Retinal pigment epithelial cell (primary cell): ENCODE measurements around the gene QSER1.
"Not testable (repeated sequence)": the region's sequence is repeated elsewhere in the genome, so short reads cannot be mapped to it uniquely, and the experiment has no call there.

Experiments
- DNase-seq: peaks from one replicate; pipeline ENCODE4 v3.0.0-alpha.2; 2010; ENCODE audit warnings: low read depth
- H3K4me3 ChIP-seq: 2 replicates; pipeline ENCODE4 v1.5.1; 2011; ENCODE audit warnings: mild to moderate bottlenecking, low read length, control low read depth, moderate library complexity
- TF ChIP-seq, protein P1 (sequence below): conservative IDR thresholded peaks from 2 replicates; pipeline ENCODE4 v1.5.1; 2011; ENCODE audit warnings: low read depth, low read length, control low read depth, inconsistent platforms

Gene QSER1

DNA sequence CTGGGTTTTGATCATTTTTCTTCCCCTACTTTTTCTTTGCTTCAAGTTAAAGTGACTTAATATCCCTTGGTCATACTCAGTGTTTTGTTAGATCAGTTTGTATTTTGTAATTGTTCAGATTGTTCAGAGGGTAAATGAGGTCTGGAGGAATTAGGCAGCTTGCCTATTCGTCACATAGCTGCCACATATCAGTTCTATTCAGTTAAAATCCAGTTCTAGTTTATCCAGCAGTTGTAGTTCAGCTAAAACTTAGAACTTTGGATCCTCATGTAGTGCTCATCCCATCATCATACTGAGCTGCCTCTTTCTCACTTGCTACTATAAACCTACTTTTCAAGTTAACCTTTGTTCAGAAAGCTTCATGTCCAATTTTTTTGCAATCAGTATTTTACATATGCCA lies 75.9 kb downstream of the QSER1 start:
- DNase-seq, result no peak
- TF ChIP-seq, protein P1, sequence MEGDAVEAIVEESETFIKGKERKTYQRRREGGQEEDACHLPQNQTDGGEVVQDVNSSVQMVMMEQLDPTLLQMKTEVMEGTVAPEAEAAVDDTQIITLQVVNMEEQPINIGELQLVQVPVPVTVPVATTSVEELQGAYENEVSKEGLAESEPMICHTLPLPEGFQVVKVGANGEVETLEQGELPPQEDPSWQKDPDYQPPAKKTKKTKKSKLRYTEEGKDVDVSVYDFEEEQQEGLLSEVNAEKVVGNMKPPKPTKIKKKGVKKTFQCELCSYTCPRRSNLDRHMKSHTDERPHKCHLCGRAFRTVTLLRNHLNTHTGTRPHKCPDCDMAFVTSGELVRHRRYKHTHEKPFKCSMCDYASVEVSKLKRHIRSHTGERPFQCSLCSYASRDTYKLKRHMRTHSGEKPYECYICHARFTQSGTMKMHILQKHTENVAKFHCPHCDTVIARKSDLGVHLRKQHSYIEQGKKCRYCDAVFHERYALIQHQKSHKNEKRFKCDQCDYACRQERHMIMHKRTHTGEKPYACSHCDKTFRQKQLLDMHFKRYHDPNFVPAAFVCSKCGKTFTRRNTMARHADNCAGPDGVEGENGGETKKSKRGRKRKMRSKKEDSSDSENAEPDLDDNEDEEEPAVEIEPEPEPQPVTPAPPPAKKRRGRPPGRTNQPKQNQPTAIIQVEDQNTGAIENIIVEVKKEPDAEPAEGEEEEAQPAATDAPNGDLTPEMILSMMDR, result no peak
- H3K4me3 ChIP-seq, result no peak overlapping the region

DNA sequence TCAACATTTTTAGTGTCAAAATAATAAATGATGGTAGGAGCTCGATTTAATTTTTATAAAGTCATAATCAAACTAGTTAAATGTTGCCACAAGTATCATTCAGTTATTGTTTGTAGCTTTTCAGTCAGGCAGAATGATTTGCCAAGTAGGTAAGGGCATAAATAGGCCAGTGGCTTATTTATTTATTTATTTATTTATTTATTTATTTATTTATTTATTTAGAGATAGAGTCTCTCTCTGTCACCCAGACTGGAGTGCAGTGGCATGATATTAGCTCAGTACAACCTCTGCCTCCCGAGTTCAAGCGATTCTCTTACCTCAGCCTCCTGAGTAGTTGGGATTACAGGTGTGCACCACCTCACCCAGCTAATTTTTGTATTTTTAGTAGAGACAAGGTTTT lies 79.6 kb downstream of the QSER1 start:
- H3K4me3 ChIP-seq, DNase-seq: not testable (repeated sequence)

DNA sequence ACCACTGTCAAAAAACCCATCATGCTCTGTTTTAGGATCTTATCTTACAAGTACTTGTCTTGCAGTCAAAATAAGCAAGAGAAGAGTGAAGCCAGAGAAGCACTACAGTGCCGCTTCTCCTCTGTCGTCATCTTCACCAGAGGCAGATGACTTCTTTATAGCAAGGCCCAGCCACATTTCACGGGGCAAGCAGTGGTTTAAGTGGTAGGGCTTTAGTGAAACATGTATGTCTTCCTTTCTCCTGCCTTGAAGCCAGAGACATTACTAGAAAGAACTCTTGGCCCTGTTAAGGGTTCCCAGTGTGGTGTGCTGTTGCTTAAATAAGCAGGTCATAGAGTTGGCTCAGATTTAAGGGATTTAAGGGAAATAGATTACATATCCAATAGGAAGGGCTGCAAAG lies 80.2 kb downstream of the QSER1 start:
- TF ChIP-seq, protein P1, result no peak
- no peak for DNase-seq
- H3K4me3 ChIP-seq, result no peak overlapping the region

DNA sequence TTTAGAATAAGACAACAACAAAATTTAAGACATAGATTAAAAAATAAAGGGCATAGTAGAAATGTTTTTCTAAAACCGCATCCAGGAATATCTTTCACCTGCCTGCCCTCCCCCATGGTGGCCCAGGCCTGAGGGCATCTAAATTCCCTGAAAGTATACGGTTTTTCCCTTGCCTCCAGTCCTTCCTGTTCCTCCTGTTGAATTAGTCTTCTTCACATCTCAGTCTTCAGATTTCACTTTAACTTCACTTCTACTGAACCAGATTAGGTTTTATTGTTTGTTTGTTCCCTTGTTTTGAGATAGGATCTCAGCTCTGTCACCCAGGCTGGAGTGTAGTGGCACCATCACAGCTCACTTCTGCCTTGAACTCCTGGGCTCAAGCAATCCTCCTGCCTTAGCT lies 90.0 kb downstream of the QSER1 start:
- no peak overlapping the region for H3K4me3 ChIP-seq
- DNase-seq, result no peak
- TF ChIP-seq, protein P1, result no peak

DNA sequence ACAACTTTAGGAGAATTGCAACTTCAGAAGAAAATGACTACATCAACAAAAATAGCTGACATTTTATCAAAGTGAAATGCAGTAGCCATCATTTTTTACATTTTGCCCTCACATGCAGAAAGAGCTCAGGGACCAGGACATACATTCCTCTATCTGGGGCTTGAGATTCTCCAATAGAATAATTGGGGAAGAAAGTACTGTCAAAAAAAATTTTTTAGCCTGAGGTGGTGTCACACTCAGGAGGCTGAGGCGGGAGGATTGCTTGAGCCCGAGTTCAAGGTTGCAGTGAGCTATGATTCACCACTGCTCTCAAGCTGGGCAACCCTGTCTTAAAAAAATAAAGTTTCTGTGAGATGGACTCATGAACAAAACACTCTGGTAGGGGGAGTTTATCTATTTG lies 90.9 kb downstream of the QSER1 start:
- TF ChIP-seq, protein P1, result no peak
- no peak overlapping the region for H3K4me3 ChIP-seq
- DNase-seq, result no peak

DNA sequence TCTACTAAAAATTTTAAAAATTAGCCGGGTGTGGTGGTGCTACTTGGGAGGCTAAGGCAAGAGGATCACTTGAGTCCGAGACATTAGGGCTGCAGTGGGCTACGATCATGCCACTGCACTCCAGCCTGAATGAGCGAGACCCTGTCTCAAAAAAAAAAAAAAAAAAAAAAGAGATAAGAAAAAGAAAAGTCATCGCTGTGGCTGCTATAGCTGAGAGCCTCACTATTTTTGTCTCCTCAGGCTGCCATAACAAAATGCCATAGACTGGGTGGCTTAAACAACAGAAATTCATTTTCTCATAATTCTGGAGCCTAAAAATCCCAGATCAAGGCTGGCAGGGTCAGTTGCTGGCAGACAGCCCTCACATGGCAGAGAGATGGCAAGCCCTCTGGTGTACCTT lies 93.0 kb downstream of the QSER1 start:
- DNase-seq, result no peak
- TF ChIP-seq, protein P1, result no peak
- no peak overlapping the region for H3K4me3 ChIP-seq

DNA sequence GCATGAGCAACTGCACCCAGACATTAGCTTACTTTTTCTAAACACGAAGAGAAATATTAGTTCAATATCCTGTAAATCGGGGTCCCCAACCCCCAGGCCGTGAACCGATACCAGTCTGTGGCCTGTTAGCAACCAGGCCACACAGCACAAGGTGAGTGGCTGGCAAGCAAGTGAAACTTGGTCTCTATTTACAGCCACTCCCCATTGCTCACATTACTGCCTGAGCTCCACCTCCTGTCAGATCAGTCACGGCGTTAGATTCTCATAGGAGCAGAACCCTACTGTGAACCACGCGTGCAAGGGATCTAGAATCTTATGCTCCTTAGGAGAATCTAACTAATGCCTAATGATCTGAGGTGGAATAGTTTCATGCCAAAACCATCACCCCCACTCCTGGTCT lies 95.2 kb downstream of the QSER1 start:
- DNase-seq, result no peak
- TF ChIP-seq, protein P1, result no peak

DNA sequence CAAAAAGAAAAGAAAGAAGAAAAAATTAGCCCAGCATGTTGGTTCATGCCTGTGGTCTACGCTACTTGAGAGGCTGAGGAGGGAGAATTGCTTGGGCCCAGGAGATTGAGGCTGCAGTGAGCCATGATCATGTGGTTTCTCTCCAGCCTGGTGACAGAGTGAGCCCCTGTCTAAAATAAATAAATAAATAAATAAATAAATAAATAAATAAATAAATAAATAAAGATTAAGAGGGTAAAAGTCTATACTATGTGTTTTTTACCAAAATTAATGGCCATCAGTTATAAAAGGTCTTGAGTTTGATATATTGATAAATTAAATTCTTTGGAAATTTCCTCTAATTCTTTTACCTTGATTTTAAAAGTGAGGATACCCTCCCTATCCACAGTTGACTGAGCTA lies 97.9 kb downstream of the QSER1 start:
- H3K4me3 ChIP-seq, result no peak overlapping the region
- TF ChIP-seq, protein P1, result no peak
- DNase-seq, result no peak

More for the DNA sequence above, 95.2 kb downstream of the QSER1 start:
- H3K4me3 ChIP-seq, result no peak overlapping the region
